GM19240 (cell line): ENCODE data around the gene C2CD4A.
A peak's percentile ranks its signal among the peaks of the same experiment; 100 is the strongest.

Experiments used
- DNase-seq: peaks from one replicate; pipeline ENCODE4 v3.0.0; 2011; ENCODE audit warnings: low spot score; ENCODE audit not compliant: insufficient read length

Gene C2CD4A

DNA sequence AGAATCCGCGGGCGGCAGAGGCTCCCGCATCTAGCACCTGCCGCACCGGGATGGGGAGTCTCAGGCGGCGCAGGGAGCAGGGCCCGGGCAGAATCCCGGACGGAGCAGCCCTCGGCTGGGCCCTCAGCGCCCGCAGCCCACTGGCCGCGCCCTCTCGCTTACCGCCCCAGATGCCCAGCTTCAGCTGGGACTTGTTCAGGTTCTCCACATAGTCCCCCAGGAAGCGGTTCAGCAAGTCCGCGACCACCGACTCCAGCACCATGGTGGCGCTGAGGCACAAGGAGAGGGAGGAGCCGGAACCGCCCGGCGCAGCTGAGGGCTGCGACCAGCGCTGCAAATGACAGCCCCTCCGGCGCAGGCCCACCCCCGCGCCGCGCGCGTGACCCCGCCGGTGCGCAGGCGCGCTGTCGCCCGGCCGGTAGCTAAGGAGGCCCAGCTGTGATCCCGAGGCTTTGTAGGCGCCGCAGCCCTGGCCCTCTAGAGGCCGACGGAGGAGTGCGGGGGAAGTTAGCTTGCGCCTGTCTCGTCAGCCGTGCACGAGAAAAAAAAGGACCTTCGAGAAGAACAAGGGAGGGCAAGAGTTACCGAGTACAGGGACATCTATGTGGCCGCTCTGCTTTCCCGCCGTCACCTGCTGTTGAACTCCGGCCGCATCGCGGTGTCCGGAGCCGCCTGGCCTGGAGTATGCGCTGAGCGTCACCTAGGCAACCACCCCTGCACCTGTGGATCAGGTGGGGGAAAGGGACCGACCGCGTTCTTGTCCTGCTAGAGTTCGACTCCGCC, 6.5 kb upstream of the C2CD4A start, which contains the start of gene VPS13C:
TSS of gene VPS13C (minus strand) at position 335 of the 783 bp plus-strand sequence. CDS start at position 262, 73 bp downstream.
- DNase-seq: peak; percentile 79

DNA sequence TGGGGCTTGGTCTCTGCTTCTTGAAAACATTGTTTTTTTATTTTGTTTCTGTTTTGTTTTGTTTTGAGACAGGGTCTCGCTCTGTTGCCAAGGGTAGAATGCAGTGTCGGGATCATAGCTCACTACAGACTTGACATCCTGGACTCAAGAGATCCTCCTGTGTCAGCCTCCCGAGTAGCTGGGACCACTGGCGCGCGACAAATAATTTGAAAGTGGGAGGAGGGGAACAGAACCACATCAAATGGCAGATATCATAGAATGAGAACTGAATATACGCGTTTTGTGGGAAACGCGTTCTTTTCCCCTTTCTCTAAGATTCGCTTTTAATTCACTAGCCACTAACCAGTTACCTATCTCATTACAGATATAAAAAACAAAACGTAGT, 5.9 kb upstream of the C2CD4A start:
- no peak for DNase-seq

DNA sequence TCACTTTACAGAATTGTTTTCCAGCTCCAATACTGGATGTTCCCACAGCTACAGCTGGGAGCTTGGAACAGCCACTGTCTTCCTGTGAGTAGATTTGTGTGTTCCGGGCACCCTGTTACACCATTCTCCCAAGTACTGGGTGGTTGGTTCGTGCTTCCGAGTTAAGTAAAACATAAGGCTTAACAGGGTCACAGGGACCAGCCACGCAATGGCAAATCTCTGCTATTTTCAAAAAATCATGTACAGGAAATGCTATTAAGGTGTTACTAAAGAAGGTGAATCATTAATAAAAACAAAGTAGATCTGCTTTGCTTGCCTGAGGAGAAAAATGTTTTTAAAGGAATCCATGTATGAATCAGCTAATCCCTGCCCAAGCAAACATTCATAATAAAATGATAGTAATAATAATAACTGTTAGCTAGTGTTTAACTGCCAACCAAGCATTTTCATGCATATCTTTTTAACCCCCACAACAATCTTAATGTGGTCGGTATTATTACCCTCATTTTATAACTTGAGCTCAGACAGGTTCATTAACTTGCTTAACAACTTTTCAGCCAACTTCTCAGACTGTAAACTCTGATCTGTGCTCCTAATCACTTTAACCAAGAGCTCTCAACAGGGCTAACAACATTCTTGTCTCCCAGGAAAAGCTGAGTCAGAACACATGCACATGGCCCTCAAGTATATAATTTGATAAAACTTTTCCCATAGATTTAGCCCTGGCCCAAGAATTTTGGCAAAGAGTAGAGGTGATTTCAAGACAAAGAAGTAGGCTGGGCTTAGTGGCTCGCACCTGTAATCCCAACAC, 2.7 kb upstream of the C2CD4A start:
- no peak for DNase-seq

GRCh38 chr15:62067448-62068044, 769 bp downstream of the C2CD4A start:
- DNase-seq: no peak

DNA sequence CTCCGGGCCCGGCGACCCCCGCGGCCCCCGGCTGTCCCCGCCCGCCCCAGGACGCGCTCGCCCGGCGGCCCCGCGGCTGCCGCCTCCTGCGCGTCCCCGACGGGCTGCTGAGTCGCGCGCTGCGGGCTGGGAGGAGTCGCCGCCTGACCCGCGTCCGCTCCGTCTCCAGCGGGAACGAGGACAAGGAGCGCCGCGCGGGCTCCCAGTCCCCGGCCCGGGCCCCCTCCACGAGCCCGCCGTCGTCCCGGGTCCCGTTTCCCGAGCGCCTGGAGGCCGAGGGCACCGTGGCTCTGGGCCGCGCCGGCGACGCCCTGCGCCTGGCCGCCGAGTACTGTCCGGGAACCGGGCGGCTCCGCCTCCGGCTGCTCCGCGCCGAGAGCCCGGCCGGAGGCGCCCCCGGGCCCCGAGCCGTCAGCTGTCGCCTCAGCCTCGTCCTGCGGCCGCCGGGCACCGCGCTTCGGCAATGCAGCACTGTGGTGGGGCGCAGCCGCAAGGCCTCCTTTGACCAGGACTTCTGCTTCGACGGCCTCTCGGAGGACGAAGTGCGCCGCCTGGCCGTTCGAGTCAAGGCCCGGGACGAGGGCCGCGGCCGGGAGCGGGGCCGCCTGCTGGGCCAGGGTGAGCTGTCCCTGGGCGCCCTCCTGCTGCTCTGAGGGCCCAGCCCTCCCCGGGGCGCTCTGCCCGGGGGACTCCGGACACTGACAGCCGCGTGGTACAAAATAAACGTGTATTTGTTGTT, 1.5 kb downstream of the C2CD4A start:
- DNase-seq: no peak

GRCh38 chr15:62068810-62069167, 2.0 kb downstream of the C2CD4A start:
- no peak for DNase-seq

GRCh38 chr15:62069551-62069950, 2.8 kb downstream of the C2CD4A start:
- no peak for DNase-seq

- DNase-seq: peak; percentile 11
These were observed 5.0 kb downstream of the C2CD4A start for GRCh38 chr15:62071711-62072308.

GRCh38 chr15:62075595-62076277, 9.0 kb downstream of the C2CD4A start:
- no peak for DNase-seq

GRCh38 chr15:62079594-62079993, 12.8 kb downstream of the C2CD4A start:
- DNase-seq: no peak

DNA sequence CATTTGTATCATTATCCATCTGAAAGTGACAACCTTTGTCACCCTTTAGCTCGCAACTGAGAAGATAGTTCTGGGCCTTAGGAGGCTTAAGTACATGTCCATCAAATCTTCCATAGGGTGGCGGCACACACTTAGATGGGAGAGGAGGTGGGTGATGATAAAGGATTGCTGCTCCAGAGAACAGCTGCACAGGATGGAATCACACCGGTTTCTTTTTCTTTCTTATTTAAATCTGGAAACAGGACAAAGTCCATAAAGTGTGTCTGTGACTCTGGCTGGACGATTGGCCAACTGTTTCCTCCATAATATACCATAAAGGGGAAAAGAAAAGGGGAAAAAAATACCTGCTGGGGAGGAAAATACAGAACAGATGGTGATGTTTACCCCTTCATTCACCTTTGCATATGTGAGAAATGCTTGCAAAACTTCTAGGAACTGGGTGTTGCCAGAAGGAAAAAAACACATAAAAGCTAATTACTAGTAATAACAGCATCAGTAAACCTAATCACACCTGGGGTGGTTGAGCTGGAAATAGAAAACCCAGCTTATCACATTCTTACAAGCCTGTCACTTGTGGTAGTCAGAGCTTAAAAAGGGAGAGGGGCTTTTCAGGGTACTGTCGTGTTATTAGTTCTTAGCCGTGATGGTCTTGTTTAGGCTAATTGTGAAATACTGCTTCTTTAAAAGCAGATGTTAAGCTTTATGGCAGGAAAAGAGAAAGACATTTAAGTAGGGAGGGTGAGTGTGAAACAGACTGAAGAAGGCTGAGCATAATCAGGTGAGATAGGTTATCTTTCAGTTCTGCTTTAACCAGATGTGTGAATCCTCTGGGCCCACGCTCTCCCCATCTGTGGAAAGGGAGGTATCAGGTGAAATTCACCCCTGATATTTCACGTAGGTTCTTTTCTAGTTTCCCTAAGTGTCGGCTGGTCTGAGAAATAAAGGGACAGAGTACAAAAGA, 16.7 kb downstream of the C2CD4A start:
- no peak for DNase-seq

GRCh38 chr15:62085740-62086139, 19.0 kb downstream of the C2CD4A start:
- DNase-seq: no peak

DNA sequence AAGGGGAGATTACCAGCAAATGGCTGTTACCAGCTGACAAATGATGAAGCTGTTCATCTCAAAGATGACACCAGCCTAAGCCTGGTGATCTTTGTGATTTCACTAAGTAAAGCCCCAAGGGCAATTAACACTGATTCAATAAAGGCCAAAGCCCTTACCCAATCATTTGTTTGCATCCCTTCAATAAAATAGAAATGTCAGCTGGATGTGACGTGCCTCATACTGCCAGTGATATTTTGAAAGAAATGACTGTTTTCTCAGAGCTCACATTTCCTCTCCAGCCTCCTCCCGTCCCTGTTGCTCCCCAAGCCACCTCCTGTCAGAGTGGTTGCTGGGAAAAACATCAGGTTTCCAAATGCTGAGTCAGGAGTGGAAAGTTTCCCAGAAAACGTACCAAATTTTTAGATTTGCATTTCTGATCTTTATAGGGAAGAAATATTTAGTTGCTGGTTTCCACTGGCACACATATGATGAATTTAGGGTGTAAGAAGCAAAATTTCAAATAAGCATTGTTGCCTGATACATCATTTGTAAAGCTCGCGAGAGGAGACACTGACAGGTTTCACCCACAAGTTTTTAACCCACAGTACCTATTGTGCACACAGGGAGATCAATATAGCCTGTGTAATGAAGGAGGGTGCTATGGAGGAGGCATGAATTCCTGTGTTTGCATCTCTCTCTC, 21.0 kb downstream of the C2CD4A start:
- no peak for DNase-seq

- no peak for DNase-seq
These were observed 21.5 kb downstream of the C2CD4A start for GRCh38 chr15:62088353-62088693.

- DNase-seq: no peak
These were observed 22.8 kb downstream of the C2CD4A start for GRCh38 chr15:62089616-62090015.

GRCh38 chr15:62090988-62091387, 24.2 kb downstream of the C2CD4A start:
- no peak for DNase-seq

- DNase-seq: no peak
These were observed 27.0 kb downstream of the C2CD4A start for GRCh38 chr15:62093809-62094208.

- DNase-seq: no peak
These were observed 27.6 kb downstream of the C2CD4A start for GRCh38 chr15:62094388-62094787.

DNA sequence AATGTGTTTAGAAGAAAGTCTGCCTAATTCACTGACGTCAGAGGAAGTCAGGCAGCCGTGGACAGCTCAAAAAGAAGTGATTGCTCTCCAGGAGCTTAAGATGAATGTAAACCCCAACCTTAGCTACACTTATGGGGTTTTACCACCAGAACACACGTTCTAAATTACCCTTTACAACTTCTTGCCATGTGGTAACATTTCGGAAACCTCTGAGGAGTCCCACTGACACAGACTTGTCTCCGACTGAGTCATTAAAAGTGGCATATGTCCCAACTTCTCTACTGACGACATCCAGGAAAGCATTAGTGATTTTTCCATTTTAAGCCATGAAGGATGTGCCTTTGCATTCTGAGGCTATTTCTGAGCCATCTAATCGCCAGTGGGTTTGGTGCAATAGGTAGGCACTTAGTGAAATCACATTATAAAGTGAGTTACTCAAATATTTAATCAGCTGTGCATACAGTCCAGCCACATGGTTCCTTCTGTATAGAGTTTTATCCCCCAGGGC, 32.4 kb downstream of the C2CD4A start:
- no peak for DNase-seq
